Cardiac fibroblast (primary cell): ENCODE data around the gene GALT.
A peak's percentile ranks its signal among the peaks of the same experiment; 100 is the strongest.

Experiments
- DNase-seq, 2 donors: peaks; one replicate each; pipeline versions ENCODE4 v3.0.0 to v3.0.0-alpha.2; 2010; ENCODE audit warnings: low read depth in 2 of 2
- H3K4me3 ChIP-seq, 2 donors: replicated peaks in 1 of 2; 1 replicate in 1 of 2; 2 replicates in 1 of 2; pipeline ENCODE4 v1.5.1; 2011; ENCODE audit warnings: low read depth in 2 of 2, low read length in 2 of 2, mild to moderate bottlenecking in 2 of 2, moderate library complexity in 1 of 2
- CTCF ChIP-seq: IDR thresholded peaks from one replicate; pipeline ENCODE4 v1.5.1; 2011; ENCODE audit warnings: low read depth, mild to moderate bottlenecking, low read length, inconsistent platforms

Gene GALT

GRCh38 chr9:34615132-34615531 is 31.3 kb upstream of the GALT start:
- no peak overlapping the region for H3K4me3 ChIP-seq
- TF ChIP-seq CTCF = no peak
- no peak for DNase-seq

DNA sequence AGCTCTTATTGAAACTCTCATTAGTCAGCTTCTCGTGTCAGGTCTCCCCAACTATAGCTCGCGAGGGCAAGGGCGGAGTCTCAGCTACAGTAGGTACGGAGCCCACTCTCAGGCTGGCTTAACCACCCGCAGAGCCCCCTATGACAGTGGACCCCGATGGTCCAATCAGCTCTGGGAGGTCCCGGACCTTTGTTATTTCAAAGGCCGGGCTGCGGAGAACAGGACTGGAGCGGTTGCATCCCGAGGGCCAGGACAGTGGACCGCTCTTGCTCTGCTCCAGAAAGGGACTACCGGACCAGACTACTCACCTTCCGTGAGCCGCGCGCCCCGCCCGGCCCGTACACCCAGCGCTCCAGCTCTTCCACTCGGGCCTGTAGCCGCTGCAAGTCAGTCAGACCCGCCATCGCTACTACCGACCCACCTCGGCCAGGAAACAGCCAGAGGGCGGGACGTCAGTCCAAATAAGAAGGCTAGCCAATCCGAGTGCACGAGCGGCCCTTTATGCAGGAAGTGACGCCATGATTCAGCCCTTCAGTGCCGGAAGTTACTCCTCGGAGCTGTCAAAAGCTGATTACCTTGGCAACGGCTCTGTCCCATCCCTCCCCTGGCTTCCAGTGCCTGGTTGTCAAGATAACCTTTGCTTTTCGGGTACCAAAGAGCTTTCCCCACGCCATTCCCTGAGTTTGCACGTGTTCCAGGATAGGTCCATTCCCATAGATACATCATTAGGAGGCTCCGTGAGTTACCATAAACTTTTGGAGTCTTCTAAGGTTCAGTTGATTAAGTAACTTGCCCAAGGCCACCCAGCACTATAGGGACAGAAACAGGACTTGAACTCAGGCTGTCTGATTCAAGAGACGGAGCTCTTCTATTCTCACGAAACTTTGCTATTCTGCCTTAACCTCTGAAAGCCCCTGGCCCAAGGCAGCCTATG is 26.1 kb upstream of the GALT start, which contains the start of gene DCTN3:
Gene DCTN3 (minus strand): TSS at position 435 of the 934 bp plus-strand sequence. CDS start 31 bp downstream, at position 404.
- no peak for TF ChIP-seq CTCF
- peak; percentile 96 to 97 for DNase-seq
- peak within 1 kb of the TSS; percentile 90 to 92 for H3K4me3 ChIP-seq

DNA sequence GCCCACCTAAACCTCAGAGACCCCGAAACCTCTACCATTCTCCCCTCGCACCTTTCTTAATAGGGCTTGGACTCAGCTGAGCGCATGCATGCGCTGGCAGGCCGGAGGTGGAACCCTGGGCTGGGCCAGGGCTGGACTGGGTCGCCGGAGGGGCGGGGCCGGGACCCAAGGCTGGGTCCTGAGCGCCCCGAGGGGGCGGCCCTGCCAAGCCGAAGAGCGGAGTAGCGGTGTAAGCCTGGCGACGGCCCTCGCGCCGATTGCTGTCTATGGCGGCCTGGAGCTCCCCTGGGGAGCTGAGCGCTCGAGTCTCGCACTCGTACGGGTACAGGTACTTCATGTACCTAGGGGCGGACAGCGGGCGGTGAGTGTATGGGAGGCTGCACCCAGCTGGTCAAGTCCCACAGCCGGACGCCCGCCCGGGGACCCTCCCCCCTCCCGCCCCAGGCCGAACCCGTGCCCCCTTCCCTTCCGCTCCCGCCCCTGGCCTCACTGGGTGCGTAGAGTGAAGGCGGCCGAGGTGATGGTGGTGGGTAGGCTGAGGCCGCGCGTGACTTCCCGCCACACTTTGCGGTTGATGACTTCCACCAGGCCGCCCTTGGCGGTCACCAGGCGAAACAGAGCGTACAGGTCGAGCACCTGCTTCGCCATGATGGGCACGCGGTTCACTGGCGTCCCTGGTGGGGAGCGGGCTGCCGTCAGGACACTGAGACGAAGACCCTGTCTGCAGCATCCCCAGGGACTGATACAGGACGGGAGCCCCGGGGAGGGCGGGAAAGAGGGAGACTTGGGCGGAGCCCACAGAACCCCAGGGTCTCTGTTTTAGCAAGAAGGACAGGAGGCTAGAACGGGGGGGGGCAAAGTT is 22.9 kb upstream of the GALT start:
- no peak overlapping the region for H3K4me3 ChIP-seq
- no peak for TF ChIP-seq CTCF
- no peak for DNase-seq

DNA sequence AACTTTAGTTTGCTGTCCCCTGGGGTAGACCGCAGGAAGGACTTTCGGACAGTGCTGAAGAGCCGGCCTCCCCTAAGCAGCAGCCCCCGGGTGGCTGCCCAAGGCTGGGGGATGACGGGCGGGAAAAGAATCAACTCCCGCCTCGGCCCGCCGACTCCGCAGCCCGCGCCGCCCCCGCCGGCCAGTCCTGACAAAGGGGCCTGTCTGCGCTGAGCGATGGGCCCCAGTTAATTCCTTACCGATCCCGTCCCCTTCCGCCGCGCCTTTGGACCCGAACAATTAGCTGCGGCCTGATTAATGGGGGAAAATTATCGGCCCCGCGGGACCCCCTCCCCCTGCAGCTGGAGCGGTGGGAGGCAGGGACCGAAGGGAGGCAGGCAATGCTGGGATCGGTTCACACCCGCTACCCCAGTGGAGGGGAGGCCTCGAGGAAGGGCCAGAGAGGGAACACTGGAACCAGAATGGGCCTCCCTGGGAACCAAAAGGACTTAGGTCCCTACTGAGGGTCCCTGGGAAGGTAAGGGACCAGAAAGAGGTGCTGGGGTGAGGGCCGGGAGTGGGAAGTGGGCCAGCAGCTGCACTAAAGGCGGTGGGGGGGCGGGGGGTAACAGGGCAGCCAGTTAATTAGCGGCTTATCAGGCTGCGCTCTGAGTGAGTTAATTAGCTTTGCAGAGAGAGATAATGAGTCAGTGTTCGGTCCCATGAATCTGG is 21.8 kb upstream of the GALT start:
- no peak for DNase-seq
- no peak overlapping the region for H3K4me3 ChIP-seq
- no peak for TF ChIP-seq CTCF

DNA sequence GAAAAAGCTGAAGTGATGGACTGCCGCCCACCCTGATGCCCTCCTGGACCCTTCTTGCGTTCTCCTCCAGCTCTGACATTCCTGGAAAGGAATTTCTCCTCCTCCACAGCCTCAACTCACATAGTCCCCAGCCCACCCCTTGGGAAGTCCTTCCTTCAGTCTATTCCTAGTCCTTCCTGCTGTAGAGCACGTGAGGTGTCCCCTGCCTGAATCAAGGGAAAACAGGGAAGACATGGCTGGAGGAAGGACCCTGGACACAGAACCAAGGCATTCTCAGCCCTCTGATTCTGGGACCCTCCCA is 21.3 kb upstream of the GALT start:
- H3K4me3 ChIP-seq = no peak overlapping the region
- no peak for DNase-seq
- TF ChIP-seq CTCF = no peak

DNA sequence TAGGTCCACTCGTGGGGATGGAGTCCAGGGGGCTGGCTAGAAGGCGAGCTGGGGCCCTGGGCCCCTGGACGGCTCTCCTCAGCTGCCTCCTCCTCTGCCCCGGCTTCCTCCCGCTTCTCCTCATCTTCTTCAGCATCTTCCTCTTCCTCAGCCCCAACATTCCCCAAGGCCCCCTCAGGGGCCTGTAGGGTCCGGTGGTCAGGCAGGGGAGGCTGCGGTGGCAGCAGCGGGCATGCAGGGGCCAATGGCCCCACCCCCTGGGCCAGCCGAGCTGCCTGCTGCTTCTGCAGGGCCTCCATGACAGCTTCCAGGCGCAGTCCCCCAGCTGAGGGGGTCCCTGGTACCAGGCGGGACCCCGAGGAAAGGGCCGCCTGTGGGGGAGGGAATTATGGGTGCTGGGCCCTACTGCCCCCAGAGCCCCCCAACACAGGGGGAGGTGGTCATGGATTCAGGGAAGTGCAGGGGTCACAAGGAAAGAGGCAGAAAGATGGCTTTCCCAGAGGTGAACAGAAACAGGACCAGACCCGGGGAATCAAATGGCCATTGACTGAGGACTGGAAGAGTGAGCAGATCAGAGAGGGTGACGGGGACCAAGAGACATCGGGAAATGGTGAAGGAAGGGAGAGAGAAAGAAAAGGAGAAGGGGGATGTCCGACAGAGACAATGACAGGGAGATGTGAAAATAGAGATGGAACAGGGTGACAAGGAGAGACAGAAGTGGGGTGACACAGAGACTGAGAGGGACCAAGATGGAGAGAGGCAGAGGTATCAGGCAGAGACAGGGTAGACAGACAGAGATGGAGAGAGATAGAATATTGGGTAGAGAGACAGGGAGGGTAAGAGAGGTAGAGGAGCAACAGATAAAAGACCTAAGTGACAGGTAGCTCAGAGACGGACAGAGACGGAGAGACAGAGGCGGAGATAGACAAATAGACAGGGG is 18.5 kb upstream of the GALT start:
- no peak for DNase-seq
- H3K4me3 ChIP-seq = peak overlapping the region in 1 of 2 donors; percentile 46
- TF ChIP-seq CTCF = no peak
